ENCODE results near the gene CWC27.

GRCh38 chr5:64972591-64972990, 203.9 kb downstream of the CWC27 start:
- TF ChIP-seq, protein P1, sequence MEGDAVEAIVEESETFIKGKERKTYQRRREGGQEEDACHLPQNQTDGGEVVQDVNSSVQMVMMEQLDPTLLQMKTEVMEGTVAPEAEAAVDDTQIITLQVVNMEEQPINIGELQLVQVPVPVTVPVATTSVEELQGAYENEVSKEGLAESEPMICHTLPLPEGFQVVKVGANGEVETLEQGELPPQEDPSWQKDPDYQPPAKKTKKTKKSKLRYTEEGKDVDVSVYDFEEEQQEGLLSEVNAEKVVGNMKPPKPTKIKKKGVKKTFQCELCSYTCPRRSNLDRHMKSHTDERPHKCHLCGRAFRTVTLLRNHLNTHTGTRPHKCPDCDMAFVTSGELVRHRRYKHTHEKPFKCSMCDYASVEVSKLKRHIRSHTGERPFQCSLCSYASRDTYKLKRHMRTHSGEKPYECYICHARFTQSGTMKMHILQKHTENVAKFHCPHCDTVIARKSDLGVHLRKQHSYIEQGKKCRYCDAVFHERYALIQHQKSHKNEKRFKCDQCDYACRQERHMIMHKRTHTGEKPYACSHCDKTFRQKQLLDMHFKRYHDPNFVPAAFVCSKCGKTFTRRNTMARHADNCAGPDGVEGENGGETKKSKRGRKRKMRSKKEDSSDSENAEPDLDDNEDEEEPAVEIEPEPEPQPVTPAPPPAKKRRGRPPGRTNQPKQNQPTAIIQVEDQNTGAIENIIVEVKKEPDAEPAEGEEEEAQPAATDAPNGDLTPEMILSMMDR (IDR thresholded peaks at IDR 0.05): no peak
- no peak for TF ChIP-seq POLR2A (IDR thresholded peaks at IDR 0.05; ENCODE audit: low read depth)
- no peak for TF ChIP-seq POLR2AphosphoS5 (IDR thresholded peaks at IDR 0.05)

Data from esophagus muscularis mucosa (tissue), 3 donors.